HepG2 (cell line): Measurements from ENCODE around the gene ANAPC16. TPM values are rescaled to one million over a fixed set of nuclear protein-coding genes. Genes with fewer than 3 reads are reported as not detected.
A peak's percentile ranks its signal among the peaks of the same experiment; 100 is the strongest.

Source experiments
- ADNP ChIP-seq: sonication (generic); formaldehyde crosslinking; IDR thresholded peaks from 2 replicates; pipeline ENCODE4 v1.4.0; 2020; ENCODE audit warnings: missing genetic modification reagents
- BCL6 ChIP-seq: IDR thresholded peaks from 2 replicates; pipeline ENCODE4 v1.6.1; 2016; ENCODE audit warnings: missing genetic modification reagents, missing compliant biosample characterization
- CTCF ChIP-seq: sonication (generic); formaldehyde crosslinking; IDR thresholded peaks from 2 replicates; pipeline ENCODE4 v1.5.0; 2020; ENCODE audit warnings: mild to moderate bottlenecking, missing genetic modification reagents, moderate library complexity
- FIP1L1 ChIP-seq: fragments of 200-400 bp; formaldehyde crosslinking; IDR thresholded peaks from 2 replicates; pipeline ENCODE4 v1.6.1; 2018; ENCODE audit warnings: low read depth, mild to moderate bottlenecking, low read length, moderate library complexity, borderline replicate concordance; ENCODE audit not compliant: insufficient read depth
- FOSL2 ChIP-seq: sonication (generic); formaldehyde crosslinking; IDR thresholded peaks from 2 replicates; pipeline ENCODE4 v1.4.0; 2020; ENCODE audit warnings: missing genetic modification reagents
- FUBP1 ChIP-seq: sonication (generic); formaldehyde crosslinking; IDR thresholded peaks from 2 replicates; pipeline ENCODE4 v1.5.1; 2020; ENCODE audit warnings: missing genetic modification reagents, mild to moderate bottlenecking, borderline replicate concordance
- GATAD2A ChIP-seq: IDR thresholded peaks from 2 replicates; pipeline ENCODE4 v1.6.1; 2016
- HIC2 ChIP-seq: sonication (generic); formaldehyde crosslinking; IDR thresholded peaks from 2 replicates; pipeline ENCODE4 v1.9.0; 2022; ENCODE audit warnings: low read depth, missing genetic modification reagents
- KDM6A ChIP-seq: IDR thresholded peaks from 2 replicates; pipeline ENCODE4 v1.6.1; 2016; ENCODE audit warnings: low read depth
- NFIB ChIP-seq: sonication (generic); formaldehyde crosslinking; IDR thresholded peaks from 2 replicates; pipeline ENCODE4 v1.9.0; 2021; ENCODE audit warnings: missing genetic modification reagents, mild to moderate bottlenecking, borderline replicate concordance
- NONO ChIP-seq, 2 experiments: fragments of 450-650 bp in 1 of 2; sonication (generic) in 1 of 2; formaldehyde crosslinking in 1 of 2; IDR thresholded peaks in 1 of 2; conservative IDR thresholded peaks in 1 of 2; 2 replicates each; pipeline versions ENCODE4 v1.6.1 to v1.8.0; 2017 to 2022; ENCODE audit warnings: mild to moderate bottlenecking in 1 of 2, missing genetic modification reagents in 1 of 2, moderate library complexity in 1 of 2
- PBX3 ChIP-seq: sonication (generic); formaldehyde crosslinking; IDR thresholded peaks from 2 replicates; pipeline ENCODE4 v1.8.1; 2023; ENCODE audit warnings: missing genetic modification reagents, inconsistent platforms, borderline replicate concordance
- POGZ ChIP-seq: sonication (generic); formaldehyde crosslinking; IDR thresholded peaks from 2 replicates; pipeline ENCODE4 v1.4.0; 2020; ENCODE audit warnings: mild to moderate bottlenecking, missing genetic modification reagents
- RAD51 ChIP-seq: fragments of 450-650 bp; IDR thresholded peaks from 2 replicates; pipeline ENCODE4 v1.6.1; 2016; ENCODE audit warnings: borderline replicate concordance
- SNAI1 ChIP-seq: sonication (generic); formaldehyde crosslinking; IDR thresholded peaks from 2 replicates; pipeline ENCODE4 v1.5.0; 2020; ENCODE audit warnings: mild to moderate bottlenecking, missing genetic modification reagents, borderline replicate concordance
- SP2 ChIP-seq: sonication (generic); formaldehyde crosslinking; IDR thresholded peaks from 2 replicates; pipeline ENCODE4 v1.5.1; 2020; ENCODE audit warnings: mild to moderate bottlenecking, missing genetic modification reagents
- THAP11 ChIP-seq: IDR thresholded peaks from 2 replicates; pipeline ENCODE4 v1.6.1; 2016; ENCODE audit warnings: missing biosample characterization, missing genetic modification reagents
- ZBTB46 ChIP-seq: sonication (generic); formaldehyde crosslinking; IDR thresholded peaks from 2 replicates; pipeline ENCODE4 v1.4.0; 2020; ENCODE audit warnings: mild to moderate bottlenecking, missing genetic modification reagents, borderline replicate concordance
- ZNF383 ChIP-seq: sonication (generic); formaldehyde crosslinking; IDR thresholded peaks from 2 replicates; pipeline ENCODE4 v1.4.0; 2020; ENCODE audit warnings: missing genetic modification reagents, mild to moderate bottlenecking, borderline replicate concordance
- ZNF446 ChIP-seq: sonication (generic); formaldehyde crosslinking; IDR thresholded peaks from 2 replicates; pipeline ENCODE4 v1.5.0; 2020; ENCODE audit warnings: mild to moderate bottlenecking, missing genetic modification reagents
- ZNF460 ChIP-seq: sonication (generic); formaldehyde crosslinking; IDR thresholded peaks from 2 replicates; pipeline ENCODE4 v1.5.1; 2020; ENCODE audit warnings: missing genetic modification reagents, mild to moderate bottlenecking, borderline replicate concordance
- ZNF589 ChIP-seq: sonication (generic); formaldehyde crosslinking; conservative IDR thresholded peaks from 2 replicates; pipeline ENCODE4 v1.8.0; 2022; ENCODE audit warnings: mild to moderate bottlenecking, moderate library complexity, missing genetic modification reagents
- ZNF776 ChIP-seq: sonication (generic); formaldehyde crosslinking; IDR thresholded peaks from 2 replicates; pipeline ENCODE4 v1.4.0; 2020; ENCODE audit warnings: mild to moderate bottlenecking, missing genetic modification reagents
- polyA plus RNA-seq, 8 experiments: library from polyadenylated mRNA; depleted of rRNA in 3 of 8; stranded (reverse) in 7 of 8; unstranded in 1 of 8; fragments of >200 nt; fragmentation: Illumina TruSeq in 4 of 8; extraction: Trizol in 4 of 8; gene quantifications; 2 replicates each; pipeline versions ENCODE4 v1.2.1 to v1.2.3, GENCODE V29; 2011 to 2016; ENCODE audit warnings: low read depth in 4 of 8, missing spikeins in 1 of 8, mixed read lengths in 1 of 8; ENCODE audit not compliant: insufficient read depth in 1 of 8
- total RNA-seq, 5 experiments: library from RNA; depleted of rRNA; stranded (reverse); fragments of >200 nt; fragmentation: Illumina TruSeq; extraction: Trizol; gene quantifications; 2 replicates each; pipeline ENCODE4 v1.2.3, GENCODE V29; 2016; ENCODE audit warnings: low read depth in 1 of 5

ANAPC16 gene
- total and polyA plus RNA-seq, 2 of the 13 experiments (the other 11 are each of a cell fraction or from before 2014, with no cell fraction given): 74.8 to 89.4 TPM

GRCh38 chr10:72251635-72252034 is 35.8 kb downstream of the ANAPC16 start (continued):
- no peak for TF ChIP-seq NONO (IDR thresholded peaks at IDR 0.05)
- TF ChIP-seq NONO (CRISPR knock-in tag; conservative IDR thresholded peaks at IDR 0.05): no peak
- no peak for TF ChIP-seq ZBTB46
- peak; percentile 43; the same call in 1 of the 2 replicates for TF ChIP-seq POGZ (CRISPR knock-in tag)
- no peak for TF ChIP-seq ZNF589
- peak; percentile 87 for TF ChIP-seq GATAD2A (CRISPR knock-in tag)
- no peak; the same call in 1 of the 2 replicates for TF ChIP-seq ADNP (CRISPR knock-in tag)
- TF ChIP-seq THAP11: peak; percentile 42; the same call in 1 of the 2 replicates
- TF ChIP-seq SNAI1 (CRISPR knock-in tag): no peak
- TF ChIP-seq FUBP1 (CRISPR knock-in tag): no peak
- TF ChIP-seq RAD51: no peak
- peak; percentile 67; the same call in 1 of the 2 replicates for TF ChIP-seq ZNF460 (CRISPR knock-in tag)
- TF ChIP-seq BCL6 (CRISPR knock-in tag): peak; percentile 67
- TF ChIP-seq KDM6A (CRISPR knock-in tag): 0 out of 2 replicates have a peak, but pooled peaks have one; percentile 25
- TF ChIP-seq FOSL2 (CRISPR knock-in tag): peak; percentile 34
- TF ChIP-seq ZNF776: no peak
- TF ChIP-seq FIP1L1: no peak
- no peak for TF ChIP-seq CTCF (CRISPR knock-in tag)
- no peak for TF ChIP-seq ZNF446 (CRISPR knock-in tag)
- no peak for TF ChIP-seq NFIB
- TF ChIP-seq SP2 (CRISPR knock-in tag): no peak
- TF ChIP-seq HIC2 (CRISPR knock-in tag): peak; percentile 29; the same call in 1 of the 2 replicates
- TF ChIP-seq PBX3 (CRISPR knock-in tag): no peak
- TF ChIP-seq ZNF383: no peak
